GM18868 (cell line): ENCODE data around the gene CRY2.

Experiments
- ATAC-seq: cut with Tn5 transposase; IDR thresholded peaks from one replicate; pipeline ENCODE4 v1.9.1; 2021; ENCODE audit warnings: mild to moderate bottlenecking, moderate library complexity; ENCODE audit not compliant: unreplicated experiment

CRY2 gene

DNA sequence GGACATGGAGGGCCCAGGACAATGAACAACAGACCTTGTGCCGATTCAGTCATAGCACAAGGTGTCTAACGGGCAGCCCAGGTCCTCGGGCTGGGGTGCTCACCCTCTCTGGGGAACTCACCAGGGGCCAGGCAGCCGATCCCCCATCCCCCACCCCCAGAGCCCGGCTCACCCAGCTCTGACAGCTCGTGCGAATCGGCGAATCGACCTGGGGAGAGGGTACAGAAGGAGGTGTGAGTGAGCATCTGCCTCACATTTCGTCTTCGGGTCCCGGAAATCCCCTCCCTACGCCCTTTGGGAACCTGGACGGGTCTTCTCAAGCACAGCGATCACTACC, 70.0 kb downstream of the CRY2 start:
- no peak for ATAC-seq

DNA sequence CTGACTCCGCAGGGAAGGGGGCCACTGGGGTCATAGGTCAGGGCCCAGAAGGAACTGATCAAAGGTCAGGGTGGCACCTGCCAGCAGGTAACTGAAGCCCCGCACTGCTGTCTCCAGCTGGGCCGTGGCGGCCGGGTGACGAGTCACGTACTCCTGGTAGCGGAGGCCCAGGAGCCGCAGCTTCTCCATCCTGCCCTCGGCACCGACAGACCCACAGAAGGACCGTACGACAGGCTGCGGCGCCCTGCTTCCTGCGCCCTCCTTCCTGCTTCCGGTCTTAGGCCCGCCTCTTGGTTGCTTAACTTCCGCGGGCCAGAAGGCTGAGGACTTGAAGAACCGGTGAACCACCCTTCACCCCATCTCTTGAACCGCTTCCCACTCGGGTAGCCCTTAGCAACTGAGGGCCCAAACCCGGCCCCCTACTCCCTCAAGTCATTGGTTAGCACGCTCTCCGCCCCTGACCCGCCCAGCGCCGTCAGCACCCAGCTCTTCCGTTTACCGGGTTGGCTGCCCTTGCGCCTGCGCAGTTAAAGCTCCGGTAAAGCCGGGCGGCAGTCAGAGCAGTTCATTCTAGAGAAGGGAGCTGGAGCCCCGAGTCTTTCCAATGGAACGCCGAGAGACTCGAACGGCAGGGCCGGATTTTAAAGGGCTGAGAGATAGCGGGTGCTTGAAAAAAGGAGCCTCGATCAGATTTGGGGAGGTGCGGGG, 70.5 kb downstream of the CRY2 start, which contains the start of gene PEX16:
PEX16 (minus strand) TSS at position 255 of the 708 bp plus-strand sequence; CDS start at position 189, 66 bp downstream.
- peak; percentile 93 for ATAC-seq

DNA sequence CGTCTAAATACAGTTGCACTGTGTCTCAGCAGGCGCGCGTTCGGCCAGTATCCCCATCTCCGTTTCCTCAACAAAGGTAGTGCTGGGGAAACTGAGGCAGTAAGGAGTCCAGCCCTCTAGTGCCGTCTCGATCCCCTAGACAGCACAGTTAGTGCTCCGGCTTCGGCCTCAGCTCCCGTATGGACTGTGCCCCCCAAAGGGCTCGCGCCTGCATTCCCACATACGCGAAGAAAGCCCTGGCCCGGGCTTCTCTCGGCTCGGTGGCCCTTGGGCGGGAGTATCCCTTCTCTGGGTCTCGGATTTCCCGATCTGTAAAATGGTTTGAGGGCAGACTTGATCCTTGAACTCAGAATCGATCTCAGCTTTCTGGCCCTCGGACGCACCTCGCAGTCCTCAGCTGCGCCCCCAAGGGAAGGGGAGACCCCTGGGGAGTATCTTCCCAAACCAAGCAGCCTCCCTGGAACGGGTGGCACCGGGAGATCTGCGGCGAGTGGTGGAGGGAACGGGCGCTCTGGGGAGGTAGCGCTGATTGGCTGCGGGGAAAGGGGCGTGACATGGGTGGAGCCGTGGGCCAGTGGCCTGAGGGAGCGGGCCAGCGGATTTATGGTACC, 71.2 kb downstream of the CRY2 start:
- ATAC-seq: peak; percentile 38

DNA sequence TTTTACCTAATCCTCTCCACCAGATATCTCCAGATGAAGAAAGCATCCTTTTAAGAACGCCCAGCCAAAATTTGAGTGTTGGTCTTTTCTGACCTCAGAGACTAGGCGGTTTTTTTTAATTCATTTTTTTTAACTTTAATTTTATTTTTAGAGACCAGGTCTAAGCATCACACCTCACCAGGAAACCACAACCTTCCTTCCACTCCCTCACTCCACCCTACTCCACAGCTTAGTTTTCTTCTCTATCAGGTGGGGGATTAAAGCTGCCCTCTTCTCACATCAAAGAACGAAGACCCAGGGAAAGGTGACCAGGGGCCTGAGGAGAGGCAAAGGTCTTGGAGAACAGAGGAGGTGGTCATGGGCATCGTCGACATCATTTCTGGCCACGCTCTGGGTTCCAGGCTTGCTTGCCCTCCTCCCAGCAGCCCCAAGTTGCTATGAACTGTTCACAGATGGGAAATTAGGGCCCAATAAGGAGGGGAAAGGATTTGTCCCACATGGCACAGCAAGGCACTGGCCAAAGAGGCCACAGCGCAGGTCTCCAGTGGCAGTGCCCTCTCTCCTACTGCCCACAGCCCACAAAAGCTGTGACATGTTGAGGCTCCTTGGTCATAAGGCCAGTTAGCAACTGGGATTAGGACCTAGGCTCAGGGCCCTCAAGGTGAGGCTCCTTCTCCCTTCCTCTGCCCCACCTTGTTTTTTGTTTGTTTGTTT, 71.8 kb downstream of the CRY2 start:
- no peak for ATAC-seq

DNA sequence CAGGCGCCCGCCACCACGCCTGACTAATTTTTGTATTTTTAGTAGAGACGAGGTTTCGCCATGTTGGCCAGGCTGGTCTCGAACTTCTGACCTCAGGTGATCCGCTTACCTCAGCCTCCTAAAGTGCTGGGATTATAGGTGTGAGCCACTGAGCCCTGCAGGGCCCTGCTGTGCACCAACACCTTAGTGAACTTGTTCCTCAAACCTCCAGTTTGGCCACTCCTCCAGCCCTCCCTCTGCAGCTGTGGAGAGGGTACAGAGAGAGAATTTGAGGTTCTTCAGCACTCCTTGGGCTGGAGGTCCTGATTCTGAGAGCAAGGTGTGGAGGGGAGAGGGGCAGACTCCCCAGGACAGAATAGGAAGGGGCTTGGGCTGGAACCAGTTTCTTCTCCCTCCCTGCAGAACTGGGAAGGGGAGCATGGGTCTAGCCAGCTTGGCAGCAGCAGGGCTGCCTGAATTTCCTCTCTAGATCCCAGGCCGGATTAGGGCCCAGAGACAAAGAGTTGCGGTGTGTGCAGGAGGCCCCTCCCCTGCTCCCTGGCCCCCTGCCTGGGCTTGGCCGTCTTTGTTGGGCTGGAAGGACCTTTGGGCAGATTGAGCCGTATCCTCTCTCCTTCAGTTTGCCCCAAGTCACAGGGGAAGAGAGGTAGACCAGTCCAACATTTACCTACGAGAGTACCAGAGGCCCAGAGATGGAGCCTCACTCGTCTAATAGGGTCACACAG, 72.7 kb downstream of the CRY2 start:
- no peak for ATAC-seq

DNA sequence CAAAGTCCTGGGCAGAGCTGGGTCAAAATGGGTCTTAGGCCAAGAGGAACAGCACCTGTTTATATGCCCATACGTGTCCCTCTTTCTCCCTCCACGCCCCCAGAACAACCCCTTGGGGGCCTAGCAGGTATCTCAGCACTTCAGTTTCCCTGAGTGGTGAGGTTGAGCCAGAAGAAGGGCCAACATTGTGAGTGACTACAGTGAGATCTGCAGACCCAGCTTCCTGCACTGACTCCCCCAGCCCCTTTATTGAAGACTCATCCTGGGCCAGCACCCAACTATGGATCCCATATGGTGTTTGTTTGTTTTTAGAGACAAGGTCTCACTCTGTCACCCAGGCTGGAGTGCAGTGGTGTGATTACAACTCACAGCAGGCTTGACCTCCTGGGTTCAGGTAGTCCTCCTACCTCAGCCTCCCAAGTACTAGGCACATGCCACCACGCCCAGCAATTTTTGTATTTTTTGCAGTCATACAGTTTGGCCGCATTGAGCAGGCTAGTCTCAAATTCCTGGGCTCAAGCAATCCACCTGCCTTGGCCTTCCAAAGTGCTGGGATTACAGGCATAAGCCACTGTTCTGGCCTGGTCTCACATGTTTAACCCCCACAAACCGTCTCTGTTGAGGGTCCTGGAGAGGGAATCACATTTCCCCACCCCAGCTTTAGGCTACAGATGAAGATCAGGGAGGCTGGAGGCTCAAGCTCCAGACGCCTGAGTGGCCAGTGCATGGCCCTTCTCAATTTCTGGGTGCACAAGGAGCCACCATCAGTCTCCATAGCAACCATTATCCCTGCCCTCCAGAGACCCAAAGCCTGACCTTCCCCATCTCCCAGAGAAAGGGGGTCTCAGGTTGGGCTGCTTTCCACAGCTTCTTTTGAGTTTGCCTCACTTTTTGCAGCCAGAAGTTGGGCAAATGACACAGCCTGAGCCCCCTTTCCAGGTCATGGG, 73.5 kb downstream of the CRY2 start:
- ATAC-seq: no peak

DNA sequence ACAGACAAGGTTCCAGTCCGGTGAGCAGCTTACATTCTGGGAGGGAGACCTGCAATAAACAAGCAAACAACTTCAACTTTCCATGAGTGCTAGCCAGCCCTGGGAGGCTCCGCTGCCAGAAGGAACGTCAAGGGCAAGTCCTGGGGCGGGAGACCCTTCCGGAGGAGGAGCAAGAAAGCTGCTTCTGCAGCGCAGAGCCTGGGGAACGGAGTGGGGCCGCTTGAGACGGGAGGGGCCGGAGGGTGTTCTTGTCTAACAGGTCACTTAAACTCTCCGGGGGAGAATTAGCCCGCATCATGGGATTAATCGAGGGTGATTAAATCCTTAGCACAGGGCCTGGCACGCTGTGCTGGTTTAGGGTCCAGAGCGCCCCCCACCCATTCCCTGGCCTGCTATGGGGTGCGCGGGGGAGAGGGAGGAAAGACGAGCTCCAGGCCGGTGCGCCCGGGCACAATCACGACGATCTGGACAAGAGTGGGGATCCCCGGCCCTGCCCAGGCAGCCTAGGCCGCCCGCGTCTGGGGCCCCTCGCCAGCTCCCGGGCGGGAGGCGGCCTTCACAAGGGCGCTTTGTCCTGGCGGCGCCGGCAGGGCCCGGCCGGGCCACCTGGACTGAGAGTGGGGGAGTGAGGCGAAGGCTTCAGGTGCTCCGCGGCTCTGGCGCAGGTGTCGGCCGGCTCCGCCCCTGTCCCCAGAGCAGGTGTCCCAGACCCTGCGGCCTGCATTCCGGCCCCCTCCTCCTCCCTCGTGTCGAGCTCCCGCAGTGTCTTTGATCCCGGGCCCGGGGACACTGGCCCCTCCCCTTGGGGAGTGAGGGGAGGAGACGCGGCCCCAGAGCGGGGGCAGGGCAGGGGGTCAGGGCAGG, 74.5 kb downstream of the CRY2 start:
- no peak for ATAC-seq

DNA sequence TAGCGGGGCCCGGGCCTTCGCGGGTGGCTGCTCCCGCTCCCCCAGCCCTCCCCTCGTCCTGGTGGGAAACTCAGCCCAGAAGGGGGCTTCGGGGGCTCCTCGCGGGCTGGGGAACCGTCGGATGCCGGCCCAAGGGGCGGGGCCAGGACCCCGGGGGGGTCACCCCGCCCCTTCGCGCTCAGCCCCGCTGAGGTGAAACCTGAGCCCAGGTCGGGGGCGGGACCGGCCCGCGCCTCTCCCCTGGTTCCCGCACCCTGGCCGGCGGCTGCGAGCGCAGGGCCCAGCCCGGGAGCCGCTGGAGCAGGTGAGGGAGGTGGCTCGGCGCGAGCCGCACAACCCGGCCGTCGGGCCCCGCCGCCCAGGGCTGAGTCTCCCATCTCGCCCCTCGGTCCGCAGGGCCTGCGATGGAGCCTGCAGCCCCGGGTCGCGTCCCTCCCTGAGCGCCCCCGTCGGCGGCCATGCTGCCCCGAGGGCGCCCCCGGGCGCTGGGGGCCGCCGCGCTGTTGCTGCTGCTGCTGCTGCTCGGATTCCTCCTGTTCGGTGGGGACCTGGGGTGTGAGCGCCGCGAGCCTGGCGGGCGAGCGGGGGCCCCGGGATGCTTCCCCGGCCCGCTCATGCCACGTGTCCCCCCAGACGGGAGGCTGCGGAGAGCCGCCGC, 75.3 kb downstream of the CRY2 start, which contains the start of gene LARGE2:
LARGE2 (plus strand) TSS at position 232 of the 658 bp plus-strand sequence; CDS start at position 459, 227 bp downstream.
- ATAC-seq: no peak

DNA sequence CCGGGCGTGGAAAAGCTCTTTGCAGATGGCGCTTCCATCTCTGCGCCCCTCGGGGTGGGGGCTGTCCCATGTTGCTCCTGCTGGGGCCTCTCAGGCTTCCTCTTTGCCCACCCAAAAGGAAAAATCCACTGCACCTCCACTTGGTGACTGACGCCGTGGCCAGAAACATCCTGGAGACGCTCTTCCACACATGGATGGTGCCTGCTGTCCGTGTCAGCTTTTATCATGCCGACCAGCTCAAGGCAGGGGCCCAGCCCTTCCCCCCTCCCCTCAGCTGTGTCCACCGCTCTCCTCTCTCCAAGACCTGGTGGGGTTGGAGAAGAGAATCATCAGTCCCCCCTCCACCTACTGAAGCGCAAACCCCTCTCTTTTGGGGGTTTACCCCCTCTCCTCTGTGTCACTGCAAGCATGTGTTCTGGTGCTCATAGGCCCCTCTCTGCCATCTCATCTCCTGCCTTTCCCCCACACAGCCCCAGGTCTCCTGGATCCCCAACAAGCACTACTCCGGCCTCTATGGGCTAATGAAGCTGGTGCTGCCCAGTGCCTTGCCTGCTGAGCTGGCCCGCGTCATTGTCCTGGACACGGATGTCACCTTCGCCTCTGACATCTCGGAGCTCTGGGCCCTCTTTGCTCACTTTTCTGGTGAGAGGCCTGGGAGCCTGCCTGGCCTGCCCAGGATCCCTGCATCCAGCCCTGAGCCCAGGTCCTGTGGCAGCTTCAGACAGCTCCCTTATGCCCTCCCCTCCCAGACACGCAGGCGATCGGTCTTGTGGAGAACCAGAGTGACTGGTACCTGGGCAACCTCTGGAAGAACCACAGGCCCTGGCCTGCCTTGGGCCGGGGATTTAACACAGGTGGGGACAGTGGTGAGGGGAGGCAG, 77.0 kb downstream of the CRY2 start:
- no peak for ATAC-seq

DNA sequence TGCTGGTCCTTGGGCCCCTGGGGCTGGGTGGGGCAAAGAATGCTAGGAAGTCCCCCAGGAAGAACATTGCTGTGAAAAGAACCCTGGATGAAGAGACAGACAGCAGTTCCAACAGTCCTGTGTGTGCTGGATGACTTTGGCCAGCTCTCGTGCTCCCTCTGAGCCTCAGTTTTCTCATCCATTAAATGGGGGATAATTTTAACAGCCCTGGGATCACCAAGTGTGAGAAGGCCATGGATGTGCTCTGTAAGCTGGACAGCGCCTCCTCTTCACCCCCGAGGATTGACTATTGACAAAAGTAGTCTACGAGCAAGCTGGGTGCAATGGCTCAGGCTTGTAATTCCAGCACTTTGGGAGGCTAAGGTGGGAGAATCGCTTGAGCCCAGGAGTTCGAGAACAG, 77.7 kb downstream of the CRY2 start:
- ATAC-seq: no peak

DNA sequence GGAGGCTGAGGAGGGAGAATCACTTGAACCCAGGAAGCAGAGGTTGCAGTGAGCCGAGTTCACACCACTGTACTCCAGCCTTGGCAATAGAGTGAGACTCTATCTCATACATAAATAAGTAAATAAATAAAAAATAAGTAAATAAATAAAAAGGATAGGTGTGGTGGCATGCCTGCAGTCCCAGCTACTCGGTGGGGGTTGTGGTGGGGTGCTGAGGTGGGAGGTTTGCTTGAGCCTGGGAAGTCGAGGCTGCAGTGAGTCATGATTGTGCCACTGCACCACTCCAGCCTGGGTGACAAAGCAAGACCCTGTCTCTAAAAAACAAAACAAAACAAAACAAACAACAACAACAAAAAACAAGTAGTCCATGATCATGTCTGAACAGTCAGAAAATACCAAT, 78.3 kb downstream of the CRY2 start:
- ATAC-seq: no peak

DNA sequence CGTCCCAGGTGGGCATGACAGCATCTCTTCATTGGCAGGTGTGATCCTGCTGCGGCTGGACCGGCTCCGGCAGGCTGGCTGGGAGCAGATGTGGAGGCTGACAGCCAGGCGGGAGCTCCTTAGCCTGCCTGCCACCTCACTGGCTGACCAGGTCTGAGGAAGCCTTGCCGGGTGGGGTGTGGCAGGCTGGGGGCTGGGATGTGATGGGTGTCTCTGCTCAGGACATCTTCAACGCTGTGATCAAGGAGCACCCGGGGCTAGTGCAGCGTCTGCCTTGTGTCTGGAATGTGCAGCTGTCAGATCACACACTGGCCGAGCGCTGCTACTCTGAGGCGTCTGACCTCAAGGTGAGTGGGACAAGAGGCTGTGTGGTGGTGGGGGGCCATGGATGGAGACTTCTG, 78.7 kb downstream of the CRY2 start:
- no peak for ATAC-seq

DNA sequence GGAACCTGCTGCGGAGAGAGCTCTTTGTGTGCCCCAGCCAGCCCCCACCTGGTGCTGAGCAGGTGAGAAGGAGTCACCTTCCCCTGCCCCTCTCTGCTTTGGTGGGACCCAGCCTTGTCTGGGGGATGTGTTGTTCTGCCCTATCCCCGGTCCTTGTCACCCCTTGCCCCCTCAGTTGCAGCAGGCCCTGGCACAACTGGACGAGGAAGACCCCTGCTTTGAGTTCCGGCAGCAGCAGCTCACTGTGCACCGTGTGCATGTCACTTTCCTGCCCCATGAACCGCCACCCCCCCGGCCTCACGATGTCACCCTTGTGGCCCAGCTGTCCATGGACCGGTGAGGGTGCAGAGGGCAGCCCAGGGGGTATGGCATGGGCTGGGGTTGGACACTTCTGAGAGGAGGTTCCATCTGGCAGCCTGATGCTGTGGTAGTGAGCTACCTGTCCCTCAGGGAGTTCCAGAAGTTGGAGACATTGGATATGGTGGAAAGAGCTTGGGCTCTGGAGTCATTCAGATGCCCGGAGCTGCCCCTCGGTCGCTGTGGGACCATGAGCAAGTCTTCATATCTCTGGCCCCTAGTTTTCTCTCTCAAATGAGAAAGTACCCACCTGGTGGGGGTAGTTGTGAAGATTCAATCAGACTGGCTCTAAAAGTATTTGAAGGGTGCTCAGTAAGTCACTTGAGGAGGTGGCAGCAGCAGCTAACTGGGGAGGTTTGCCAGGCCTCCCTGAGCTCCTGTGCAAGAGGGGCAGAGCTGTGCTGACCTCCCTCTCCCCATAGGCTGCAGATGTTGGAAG, 79.5 kb downstream of the CRY2 start:
- no peak for ATAC-seq

DNA sequence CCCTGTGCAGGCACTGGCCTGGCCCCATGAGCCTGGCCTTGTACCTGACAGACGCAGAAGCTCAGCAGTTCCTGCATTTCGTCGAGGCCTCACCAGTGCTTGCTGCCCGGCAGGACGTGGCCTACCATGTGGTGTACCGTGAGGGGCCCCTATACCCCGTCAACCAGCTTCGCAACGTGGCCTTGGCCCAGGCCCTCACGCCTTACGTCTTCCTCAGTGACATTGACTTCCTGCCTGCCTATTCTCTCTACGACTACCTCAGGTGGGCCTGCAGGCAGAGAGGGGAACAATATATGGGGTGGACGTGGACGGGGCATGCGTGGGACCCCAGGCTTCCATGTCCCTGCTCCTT, 80.0 kb downstream of the CRY2 start:
- ATAC-seq: no peak

DNA sequence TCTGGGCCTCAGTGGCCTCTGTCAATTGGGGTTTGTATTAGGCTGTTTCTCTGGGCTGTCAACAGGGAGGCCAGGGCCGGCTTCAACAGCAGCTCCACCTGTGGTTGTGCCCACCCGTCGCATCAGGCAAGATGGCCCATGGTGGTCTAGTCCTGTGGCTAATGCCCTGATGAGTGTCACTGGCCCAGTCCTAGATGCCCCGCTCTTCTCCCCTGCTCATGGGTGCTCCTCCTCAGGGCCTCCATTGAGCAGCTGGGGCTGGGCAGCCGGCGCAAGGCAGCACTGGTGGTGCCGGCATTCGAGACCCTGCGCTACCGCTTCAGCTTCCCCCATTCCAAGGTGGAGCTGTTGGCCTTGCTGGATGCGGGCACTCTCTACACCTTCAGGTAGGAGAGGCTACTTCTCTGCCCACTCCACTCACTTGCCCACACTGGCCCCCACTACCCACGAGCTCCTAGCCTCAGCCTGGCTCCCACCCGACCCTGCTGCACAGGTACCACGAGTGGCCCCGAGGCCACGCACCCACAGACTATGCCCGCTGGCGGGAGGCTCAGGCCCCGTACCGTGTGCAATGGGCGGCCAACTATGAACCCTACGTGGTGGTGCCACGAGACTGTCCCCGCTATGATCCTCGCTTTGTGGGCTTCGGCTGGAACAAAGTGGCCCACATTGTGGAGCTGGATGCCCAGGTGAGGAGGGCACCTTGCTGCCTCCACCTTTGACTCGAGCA, 80.6 kb downstream of the CRY2 start:
- no peak for ATAC-seq

DNA sequence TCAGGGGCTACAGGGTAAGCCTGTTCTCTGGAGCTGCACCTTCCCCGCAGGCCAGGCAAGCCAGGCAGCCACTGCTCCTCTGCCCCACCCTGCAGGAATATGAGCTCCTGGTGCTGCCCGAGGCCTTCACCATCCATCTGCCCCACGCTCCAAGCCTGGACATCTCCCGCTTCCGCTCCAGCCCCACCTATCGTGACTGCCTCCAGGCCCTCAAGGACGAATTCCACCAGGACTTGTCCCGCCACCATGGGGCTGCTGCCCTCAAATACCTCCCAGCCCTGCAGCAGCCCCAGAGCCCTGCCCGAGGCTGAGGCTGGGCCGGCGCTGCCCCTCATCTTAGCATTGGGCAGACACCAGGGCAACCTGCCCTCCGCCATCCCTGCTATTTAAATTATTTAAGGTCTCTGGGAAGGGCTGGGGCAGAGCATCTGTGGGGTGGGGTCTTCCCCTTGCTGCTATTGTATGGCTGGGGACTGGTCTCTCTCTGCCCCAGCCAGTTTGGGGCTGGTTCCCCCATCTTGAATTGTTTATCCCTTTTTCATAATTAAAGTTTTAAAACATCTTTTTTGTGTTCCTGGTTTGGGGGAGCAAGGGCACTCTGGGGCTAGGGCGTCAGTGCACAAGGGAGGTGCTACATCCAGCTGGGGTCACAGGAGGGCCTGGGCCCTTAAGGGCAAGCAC, 81.4 kb downstream of the CRY2 start:
- ATAC-seq: no peak
